Measurements from ENCODE around the gene CKAP2L. TPM values are rescaled to one million over a fixed set of nuclear protein-coding genes. Genes with fewer than 3 reads are reported as not detected.

CKAP2L gene
- total and polyA plus RNA-seq, 10 of the 15 experiments (the other 5 are each of a cell fraction or from before 2014, with no cell fraction given) = 10.5 to 37.4 (median 20.2) TPM

- TF ChIP-seq HSF1 (IDR thresholded peaks at IDR 0.05; ENCODE audit: low read depth, low read length) (no peak), SRF (IDR thresholded peaks at IDR 0.05; ENCODE audit: low read depth in 2 of 2, low read length in 2 of 2) (no peak), ETV6 (conservative IDR thresholded peaks at IDR 0.05 in 1 of 2, IDR thresholded peaks at IDR 0.05 in 1 of 2; ENCODE audit: borderline replicate concordance in 1 of 2, low read depth in 1 of 2) (peak in 1 of 2 experiments; percentile 99; a peak in 2 of 4 replicates), NFYA (IDR thresholded peaks at IDR 0.05; ENCODE audit: borderline replicate concordance, low read depth, low read length) (no peak), NFIC (IDR thresholded peaks at IDR 0.05; ENCODE audit: low read depth, low read length) (peak; percentile 63; the same call in 1 of the 2 replicates), TCF12 (IDR thresholded peaks at IDR 0.05; ENCODE audit: low read depth, low read length) (0 out of 2 replicates have a peak, but pooled peaks have one; percentile 3), ATF7 (IDR thresholded peaks at IDR 0.05; ENCODE audit: low read depth) (no peak), PBX3 (IDR thresholded peaks at IDR 0.05; ENCODE audit: insufficient replicate concordance, low read depth, low read length) (no peak), ZBED1 (IDR thresholded peaks at IDR 0.05; ENCODE audit: borderline replicate concordance) (peak; percentile 60; the same call in 1 of the 2 replicates), POLR2A (IDR thresholded peaks at IDR 0.05; ENCODE audit: low read depth, low read length) (no peak), RUNX3 (IDR thresholded peaks at IDR 0.05; ENCODE audit: low read length) (peak; percentile 54; the same call in 1 of the 2 replicates), HDAC6 (IDR thresholded peaks at IDR 0.05; ENCODE audit: unreplicated experiment) (no peak), NR2C2 (IDR thresholded peaks at IDR 0.05; ENCODE audit: borderline replicate concordance, control insufficient read depth, insufficient read length, low read depth) (no peak), KDM1A (IDR thresholded peaks at IDR 0.05; ENCODE audit: borderline replicate concordance) (no peak), DPF2 (IDR thresholded peaks at IDR 0.05) (no peak), CBX3 (IDR thresholded peaks at IDR 0.05; ENCODE audit: borderline replicate concordance, low read depth) (no peak), E2F8 (IDR thresholded peaks at IDR 0.05; ENCODE audit: low read depth, partially characterized antibody) (no peak), NFXL1 (IDR thresholded peaks at IDR 0.05; ENCODE audit: borderline replicate concordance) (no peak), SIX5 (IDR thresholded peaks at IDR 0.05; ENCODE audit: low read depth, low read length, severe bottlenecking) (no peak), MTA3 (IDR thresholded peaks at IDR 0.05; ENCODE audit: borderline replicate concordance, low read length) (no peak), SMARCA5 (IDR thresholded peaks at IDR 0.05) (no peak), EGR1 (IDR thresholded peaks at IDR 0.05; ENCODE audit: borderline replicate concordance in 1 of 2, low read depth in 2 of 2, low read length in 2 of 2) (peak in 1 of 2 experiments; percentile 68; a peak in 1 of 3 replicates), IKZF2 (IDR thresholded peaks at IDR 0.05) (peak; percentile 74 to 85), ZNF384 (IDR thresholded peaks at IDR 0.05; ENCODE audit: borderline replicate concordance, low read depth, low read length) (no peak), FOXM1 (IDR thresholded peaks at IDR 0.05; ENCODE audit: low read depth, low read length) (no peak; the same call in 1 of the 2 replicates), EZH2 (IDR thresholded peaks at IDR 0.05; ENCODE audit: borderline replicate concordance, control insufficient read depth, low read depth, low read length) (no peak)
These were observed 47.5 kb upstream of the CKAP2L start (continued) for GRCh38 chr2:112811841-112812306.
